ENCODE results near the gene NPIPB8. TPM values are rescaled to one million over a fixed set of nuclear protein-coding genes. Genes with fewer than 3 reads are reported as not detected.
"Not testable (repeated sequence)": the region's sequence is repeated elsewhere in the genome, so short reads cannot be mapped to it uniquely, and the experiment has no call there.

Gene NPIPB8
- total and polyA plus RNA-seq, 7 donors: 0.12 to 1.8 (median 0.41) TPM; not detected in 3

- Histone ChIP-seq H3K4me1 (peaks cover 0 to 11% (median 9%) of the 10 kb centered on the region in 4 donors), H3K27ac (no peak overlapping the region), H3K36me3 (no peaks in the 10 kb centered on the region), H3K9me3 (no peaks in the 10 kb centered on the region), H3K4me3 (no peak overlapping the region), H3K27me3 (no peaks in the 10 kb centered on the region)
- intact Hi-C loops (cut with DNase I): no loop called here
- 74 to 82% methylated on average over 7 of the region's 7 CpGs for whole genome bisulfite sequencing, 2 donors
- TF ChIP-seq POLR2A (IDR thresholded peaks at IDR 0.05): no peak
- TF ChIP-seq POLR2AphosphoS5 (IDR thresholded peaks at IDR 0.05): no peak
- no peak for TF ChIP-seq EP300 (IDR thresholded peaks at IDR 0.05)
- TF ChIP-seq CTCF (IDR thresholded peaks at IDR 0.05): no peak
- no peak for DNase-seq
Observed at GRCh38 chr16:28621481-28622155, 16.2 kb upstream of the NPIPB8 start.

GRCh38 chr16:28622532-28623171 is 15.2 kb upstream of the NPIPB8 start:
- intact Hi-C loops (cut with DNase I): not testable (repeated sequence)
- H3K27ac ChIP-seq: peak overlapping the region in 1 of 4 donors; percentile 43
- peak overlapping the region in 3 of 4 donors; percentile 41 to 52 (median 51) for H3K4me3 ChIP-seq

DNA sequence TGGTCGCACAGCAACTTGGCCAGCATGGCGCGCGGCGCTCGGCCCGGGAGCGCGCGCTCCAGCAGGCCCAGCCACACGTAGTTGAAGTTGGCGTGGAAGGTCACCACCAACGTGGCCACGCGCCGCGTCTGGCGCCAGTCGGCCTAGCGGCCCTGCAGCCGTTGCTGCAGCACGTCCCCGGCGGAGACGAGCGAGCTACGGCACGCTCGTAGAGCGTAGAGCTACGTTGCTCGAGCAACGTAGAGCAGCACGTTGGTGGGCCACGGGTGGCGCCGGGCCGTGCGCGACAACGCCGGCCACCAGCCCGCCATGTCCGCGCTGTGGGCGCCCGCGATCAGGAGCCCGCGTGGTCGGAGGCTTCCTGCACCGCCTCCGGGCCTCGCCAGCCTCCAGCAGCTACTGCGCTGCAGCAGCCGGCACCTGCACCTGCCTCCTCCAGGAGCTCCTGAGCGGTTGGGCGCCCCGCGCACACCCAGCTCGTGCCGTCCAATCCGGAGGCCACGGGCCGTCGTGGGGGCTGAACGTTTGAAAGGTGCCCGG is 14.6 kb upstream of the NPIPB8 start:
- Histone ChIP-seq H3K4me3 (peak overlapping the region; percentile 23 to 52 (median 46)), H3K9me3 (no peaks in the 10 kb centered on the region), H3K36me3 (no peaks in the 10 kb centered on the region), H3K27me3 (no peaks in the 10 kb centered on the region), H3K27ac (peak overlapping the region in 1 of 4 donors; percentile 43), H3K4me1 (peaks cover 0 to 11% (median 9%) of the 10 kb centered on the region in 4 donors)
- DNase-seq: no peak
- 1% methylated on average over 68 of the region's 68 CpGs for WGBS, 2 donors
- TF ChIP-seq CTCF (IDR thresholded peaks at IDR 0.05): no peak
- TF ChIP-seq POLR2A (IDR thresholded peaks at IDR 0.05): no peak
- no peak for TF ChIP-seq POLR2AphosphoS5 (IDR thresholded peaks at IDR 0.05)
- TF ChIP-seq EP300 (IDR thresholded peaks at IDR 0.05): no peak
- intact Hi-C loops (cut with DNase I): no loop called here

More at GRCh38 chr16:28622532-28623171, 15.2 kb upstream of the NPIPB8 start:
- WGBS, 2 donors: 11 to 34% methylated on average over 24 of the region's 24 CpGs
- H3K27me3 ChIP-seq, H3K36me3 ChIP-seq, H3K9me3 ChIP-seq, DNase-seq: not testable (repeated sequence)
- H3K4me1 ChIP-seq: peaks cover 0 to 11% (median 9%) of the 10 kb centered on the region in 4 donors

- 75 to 87% methylated on average over 4 of the region's 5 CpGs for WGBS, 2 donors
Observed at GRCh38 chr16:28630905-28631304, 7.0 kb upstream of the NPIPB8 start.

GRCh38 chr16:28636093-28636823 is 1.6 kb upstream of the NPIPB8 start:
- H3K9me3 ChIP-seq; intact Hi-C loops (cut with DNase I); H3K27ac ChIP-seq; H3K4me3 ChIP-seq; H3K36me3 ChIP-seq; H3K4me1 ChIP-seq; DNase-seq; H3K27me3 ChIP-seq: not testable (repeated sequence)
- WGBS, 2 donors: 34 to 59% methylated on average over 5 of the region's 5 CpGs

More at GRCh38 chr16:28630905-28631304, 7.0 kb upstream of the NPIPB8 start:
- H3K9me3 ChIP-seq; intact Hi-C loops (cut with DNase I); H3K27ac ChIP-seq; H3K36me3 ChIP-seq; DNase-seq; H3K4me1 ChIP-seq; H3K4me3 ChIP-seq; H3K27me3 ChIP-seq: not testable (repeated sequence)

DNA sequence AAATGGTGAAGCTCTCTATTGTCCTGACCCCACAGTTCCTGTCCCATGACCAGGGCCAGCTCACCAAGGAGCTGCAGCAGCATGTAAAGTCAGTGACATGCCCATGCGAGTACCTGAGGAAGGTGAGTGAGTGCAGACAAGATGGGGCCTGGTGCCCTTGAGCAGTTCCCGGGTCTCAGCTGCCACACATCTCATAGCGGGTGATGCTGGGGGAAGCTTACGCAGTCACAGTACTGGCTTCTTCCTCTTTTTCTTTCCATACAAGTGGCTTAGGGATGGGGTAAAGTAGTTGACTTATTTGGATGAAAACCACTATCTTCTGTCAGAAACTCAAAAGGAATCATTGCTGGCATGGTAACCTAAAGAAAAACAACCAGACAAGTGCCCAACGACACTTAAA is 494 bp downstream of the NPIPB8 start:
- H3K9me3 ChIP-seq; DNase-seq; H3K27me3 ChIP-seq; H3K27ac ChIP-seq; intact Hi-C loops (cut with DNase I); H3K4me1 ChIP-seq; H3K4me3 ChIP-seq; H3K36me3 ChIP-seq: not testable (repeated sequence)
- WGBS, 2 donors: 63 to 88% methylated on average over 4 of the region's 5 CpGs

DNA sequence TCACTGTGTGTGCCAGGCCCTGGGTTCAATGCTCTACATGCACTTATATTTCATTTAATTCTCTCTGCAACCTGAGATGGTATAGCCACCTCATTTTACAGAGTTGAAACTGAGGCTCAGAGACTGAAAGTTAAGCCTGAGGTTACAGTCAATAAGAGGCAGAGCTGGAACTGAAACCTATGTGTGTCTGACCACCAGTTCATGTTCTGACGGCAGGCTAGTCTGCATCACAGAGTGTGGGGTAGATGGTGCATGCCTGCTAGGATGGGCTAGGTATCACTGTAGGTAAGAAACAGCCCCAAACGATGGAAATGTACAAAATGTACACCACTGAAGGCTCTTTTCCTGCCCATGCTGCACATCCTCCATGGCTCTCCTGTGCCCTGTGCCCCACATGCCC is 2.1 kb downstream of the NPIPB8 start:
- DNase-seq; H3K4me3 ChIP-seq; H3K4me1 ChIP-seq; intact Hi-C loops (cut with DNase I); H3K9me3 ChIP-seq; H3K36me3 ChIP-seq; H3K27me3 ChIP-seq; H3K27ac ChIP-seq: not testable (repeated sequence)
- WGBS, 2 donors: 51 to 73% methylated on average over 2 of the region's 2 CpGs

DNA sequence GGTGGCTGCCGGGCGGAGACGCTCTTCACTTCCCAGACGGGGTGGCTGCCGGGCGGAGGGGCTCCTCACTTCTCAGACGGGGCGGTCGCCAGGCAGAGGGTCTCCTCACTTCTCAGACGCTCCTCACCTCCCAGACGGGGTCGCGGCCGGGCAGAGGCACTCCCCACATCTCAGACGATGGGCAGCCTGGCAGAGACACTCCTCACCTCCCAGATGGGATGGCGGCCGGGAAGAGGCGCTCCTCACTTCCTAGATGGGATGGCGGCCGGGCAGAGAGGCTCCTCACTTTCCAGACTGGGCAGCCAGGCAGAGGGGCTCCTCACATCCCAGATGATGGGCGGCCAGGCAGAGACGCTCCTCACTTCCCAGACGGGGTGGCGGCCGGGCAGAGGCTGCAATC is 28.4 kb downstream of the NPIPB8 start:
- H3K9me3 ChIP-seq; H3K4me1 ChIP-seq; H3K27ac ChIP-seq; H3K27me3 ChIP-seq; H3K4me3 ChIP-seq; intact Hi-C loops (cut with DNase I); H3K36me3 ChIP-seq: not testable (repeated sequence)
- DNase-seq: peak; percentile 24
- WGBS, 2 donors: 95 to 97% methylated on average over 13 to 16 of the region's 25 CpGs

DNA sequence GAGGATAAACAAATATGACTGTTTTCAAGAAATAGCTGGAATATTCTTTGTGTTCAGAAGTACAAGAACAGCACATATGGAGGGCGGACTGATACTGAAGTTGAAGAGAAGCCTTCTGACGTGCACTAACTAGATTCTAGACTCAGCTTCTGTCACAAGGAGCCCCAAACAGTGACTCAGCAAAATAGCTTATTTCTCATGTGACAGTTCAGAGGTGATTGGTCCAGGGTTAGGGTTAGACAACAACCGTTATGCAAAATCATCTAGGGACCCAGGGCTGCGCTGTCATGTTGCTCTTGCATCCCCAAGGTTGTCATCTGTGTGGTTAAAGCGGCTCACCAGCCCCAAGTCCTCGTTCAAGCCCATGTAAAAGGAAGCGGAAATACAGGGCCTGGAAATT is 29.6 kb downstream of the NPIPB8 start:
- WGBS, 2 donors: no CpG with 5 or more reads among the region's 7 CpGs
- H3K27me3 ChIP-seq; H3K36me3 ChIP-seq; intact Hi-C loops (cut with DNase I); H3K27ac ChIP-seq; H3K9me3 ChIP-seq; DNase-seq; H3K4me3 ChIP-seq; H3K4me1 ChIP-seq: not testable (repeated sequence)

DNA sequence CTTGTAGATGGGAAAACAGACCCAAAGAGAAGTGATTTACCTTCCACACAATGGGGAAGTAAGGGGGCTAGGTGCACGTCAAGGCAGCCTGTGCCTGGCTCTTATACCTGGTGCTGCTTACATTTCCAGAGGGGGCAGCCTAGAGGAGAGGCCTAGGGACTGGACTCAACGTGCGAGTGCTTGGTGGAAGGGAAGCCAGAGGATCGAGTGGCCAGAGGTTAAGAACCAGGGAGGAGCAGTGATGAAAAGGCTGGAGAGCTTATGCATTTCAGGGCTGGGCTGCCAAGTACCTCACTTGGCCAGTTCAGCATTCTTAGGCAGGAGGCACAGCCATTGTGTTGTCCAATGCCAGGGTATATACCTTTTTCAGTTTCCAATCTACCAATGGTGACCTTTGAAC is 30.3 kb downstream of the NPIPB8 start:
- H3K4me3 ChIP-seq; H3K9me3 ChIP-seq; H3K27ac ChIP-seq; H3K36me3 ChIP-seq; DNase-seq; intact Hi-C loops (cut with DNase I); H3K4me1 ChIP-seq; H3K27me3 ChIP-seq: not testable (repeated sequence)
- no CpG with 5 or more reads among the region's 4 CpGs for WGBS, 2 donors
